GM19463 (cell line): ENCODE results near the gene TRIM33.
"Not testable (repeated sequence)": the region's sequence is repeated elsewhere in the genome, so short reads cannot be mapped to it uniquely, and the experiment has no call there.

ENCODE experiments used
- ATAC-seq: cut with Tn5 transposase; IDR thresholded peaks from one replicate; pipeline ENCODE4 v1.9.1; 2021; ENCODE audit warnings: mild to moderate bottlenecking, moderate library complexity; ENCODE audit not compliant: unreplicated experiment

Gene TRIM33

DNA sequence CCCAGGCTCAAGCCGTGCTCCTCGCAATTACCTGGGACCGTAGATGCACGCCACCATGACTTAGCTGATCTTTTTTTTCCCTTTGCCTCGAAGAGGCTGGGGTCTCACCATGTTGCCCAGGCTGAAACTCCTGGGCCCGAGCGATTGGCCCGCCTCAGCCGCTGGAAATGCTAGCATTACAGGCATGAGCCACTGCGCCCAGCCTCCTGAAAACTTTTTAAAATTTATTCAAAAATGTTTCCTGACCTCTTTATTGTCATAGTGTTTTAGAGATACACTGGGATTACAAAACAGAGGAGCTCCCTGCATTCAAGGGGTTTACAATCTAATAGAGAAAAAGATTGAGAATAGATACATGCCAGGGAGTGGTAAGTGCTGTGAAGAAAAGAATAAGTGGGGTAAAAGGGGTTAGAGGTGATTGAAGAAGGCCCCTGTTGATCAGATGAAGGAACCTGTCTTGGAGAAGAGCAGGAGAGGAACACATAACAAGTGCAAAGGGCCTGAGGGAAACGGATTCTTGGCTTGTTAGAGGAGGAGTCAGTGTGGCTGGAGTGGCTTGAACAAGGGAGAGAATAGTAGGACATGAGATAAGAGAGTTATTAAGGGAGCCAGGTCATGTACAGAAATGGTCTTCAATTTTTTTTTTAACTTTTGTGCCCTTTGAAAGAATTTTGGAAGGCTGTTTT is 1.7 kb upstream of the TRIM33 start:
- no peak for ATAC-seq

DNA sequence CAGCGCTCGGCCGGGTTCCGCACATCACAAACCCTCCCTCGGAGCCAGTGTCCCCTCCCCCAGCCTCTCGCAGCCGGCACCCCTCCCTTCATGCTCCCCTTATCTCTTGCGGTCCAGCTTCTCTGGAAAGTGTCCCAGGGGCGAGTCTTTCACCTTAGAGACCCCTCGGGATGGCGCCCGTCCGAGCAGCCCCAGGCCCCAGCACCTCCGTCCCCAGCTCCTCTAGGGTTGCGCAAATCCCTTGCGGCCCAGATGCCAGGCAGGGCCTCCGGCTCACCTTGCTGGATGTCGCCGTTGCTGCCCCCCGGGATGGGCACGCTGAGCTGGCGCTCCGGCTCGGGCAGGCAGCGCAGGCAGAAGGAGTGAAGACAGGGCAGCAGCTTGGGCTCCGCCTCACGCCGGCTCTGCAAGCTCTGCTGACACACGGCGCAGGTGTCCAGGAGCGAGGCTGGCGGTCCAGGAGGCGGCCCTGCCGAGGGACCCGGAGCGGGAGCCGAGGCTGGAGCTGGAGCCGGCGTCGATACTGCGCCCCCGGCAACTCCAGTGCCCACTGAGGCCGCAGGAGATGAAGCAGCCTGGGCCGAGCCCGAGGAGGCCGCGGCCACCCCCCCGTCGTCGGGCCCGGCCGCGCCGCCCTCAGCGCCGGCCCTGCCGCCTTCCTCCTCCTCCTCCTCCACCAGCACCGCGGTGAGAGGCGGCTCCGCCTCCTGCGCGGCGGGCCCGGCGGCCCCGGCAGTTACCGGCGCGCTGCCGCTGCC is 550 bp downstream of the TRIM33 start:
- peak; percentile 52 for ATAC-seq

DNA sequence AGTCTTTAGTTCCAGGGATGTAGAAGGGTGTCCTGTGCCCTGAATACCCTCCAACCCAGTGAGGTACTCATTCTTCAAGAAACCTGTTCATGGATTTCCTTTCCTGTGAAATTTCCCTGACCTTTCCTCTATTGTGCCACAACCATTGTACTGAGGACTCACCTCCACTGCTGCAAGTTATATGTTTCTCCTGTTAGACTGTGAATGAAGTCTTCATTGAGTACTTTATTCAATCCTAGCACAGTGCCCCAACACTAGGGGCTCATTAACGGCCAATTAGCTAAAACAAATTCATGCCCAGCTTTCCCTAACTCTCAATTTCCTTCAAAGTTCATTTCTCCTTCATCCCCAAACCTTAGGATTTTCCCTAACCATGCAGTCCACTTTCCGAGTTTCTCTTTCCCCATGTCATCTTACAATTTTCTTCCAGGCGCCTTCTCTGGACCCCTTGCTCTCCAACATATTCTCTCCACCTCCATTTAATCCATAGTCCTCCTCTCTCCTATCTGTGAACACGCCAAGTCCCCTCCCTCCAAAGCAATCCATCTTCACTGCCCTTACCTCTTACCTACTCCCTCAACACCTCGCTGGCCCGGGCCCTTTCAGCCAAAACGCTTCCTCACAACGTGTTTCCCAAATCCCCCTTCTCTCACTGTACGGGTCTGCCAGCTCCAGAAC is 1.3 kb downstream of the TRIM33 start:
- ATAC-seq: no peak

DNA sequence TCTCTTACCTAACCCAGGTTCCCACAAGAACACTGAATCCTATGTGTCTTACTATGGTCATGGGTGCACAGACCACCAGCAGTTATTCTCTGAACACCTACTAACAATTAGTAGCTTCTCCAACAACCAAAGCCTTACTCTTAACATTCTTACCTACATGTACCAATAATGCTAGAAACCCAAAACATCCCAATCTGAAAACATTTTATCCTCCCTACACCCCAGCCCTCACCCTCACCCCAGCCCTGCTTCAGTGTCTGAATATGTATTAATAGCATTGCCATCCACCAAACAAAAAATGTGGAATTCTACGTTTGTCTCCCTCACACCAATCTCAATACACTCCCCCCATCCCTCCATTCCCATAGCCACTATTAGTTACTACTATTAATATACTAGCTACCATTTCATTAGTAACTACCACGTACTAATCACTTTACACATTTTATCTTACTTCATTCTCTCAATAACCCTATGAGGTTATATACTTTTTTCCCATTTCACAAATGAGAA is 2.6 kb downstream of the TRIM33 start:
- ATAC-seq: no peak

DNA sequence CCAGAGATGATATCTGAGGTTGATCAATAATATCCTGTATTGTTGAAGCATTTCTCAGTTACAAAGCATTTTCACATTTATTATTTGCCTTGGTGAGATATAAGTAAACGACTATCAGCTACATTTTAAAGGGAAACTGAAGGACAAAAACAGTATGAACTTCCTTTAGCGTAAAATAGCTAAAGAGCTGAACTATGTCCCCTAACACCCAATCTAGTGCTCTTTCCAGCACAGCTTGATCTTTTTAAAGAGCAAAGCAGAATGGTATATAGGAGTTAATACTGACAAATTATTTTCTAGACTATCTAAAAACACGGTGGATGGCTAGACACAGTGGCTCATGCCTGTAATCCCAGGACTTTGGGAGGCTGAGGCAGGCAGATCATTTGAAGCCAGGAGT is 3.5 kb downstream of the TRIM33 start:
- no peak for ATAC-seq

DNA sequence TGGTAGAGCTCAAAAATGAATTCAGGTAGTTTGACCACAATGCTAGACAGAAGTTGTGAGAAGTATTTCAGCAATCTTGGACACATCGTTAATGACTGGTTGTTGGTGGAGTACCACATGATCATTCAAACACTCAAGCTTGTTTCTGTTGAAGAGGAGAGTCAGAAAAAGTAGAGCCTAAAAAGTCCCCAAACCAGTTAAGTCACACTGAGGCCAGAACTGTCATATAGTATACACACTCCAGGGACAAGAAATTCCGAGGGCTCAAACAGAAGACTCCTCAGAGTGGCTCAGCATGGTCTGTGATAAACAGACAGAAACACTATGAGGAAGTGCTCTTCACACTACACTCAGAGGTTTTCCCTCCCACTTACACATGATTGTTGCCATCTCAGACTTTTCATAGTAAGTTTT is 5.8 kb downstream of the TRIM33 start:
- ATAC-seq: no peak

DNA sequence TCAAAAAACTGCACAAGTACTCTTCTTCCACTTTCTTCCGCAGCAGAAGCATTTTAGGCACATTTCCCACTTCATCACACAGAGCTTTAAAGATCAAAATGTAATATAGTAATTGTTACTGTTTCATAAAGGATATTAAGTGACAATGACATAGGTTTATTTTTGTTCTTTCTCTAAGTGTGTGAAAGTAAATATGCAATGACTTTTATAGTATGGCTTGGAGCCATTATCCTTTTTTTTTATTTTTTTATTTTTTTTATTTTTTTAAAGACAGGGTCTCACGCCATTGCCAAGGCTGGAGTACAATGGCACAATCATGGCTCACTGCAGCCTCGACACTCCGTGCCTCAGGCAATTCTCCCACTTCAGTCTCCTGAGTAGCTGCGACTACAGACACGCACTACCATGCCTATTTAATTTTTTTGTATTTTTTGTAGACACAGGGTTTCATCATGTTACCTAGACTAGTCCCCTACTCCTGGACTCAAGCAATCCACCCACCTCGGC is 7.0 kb downstream of the TRIM33 start:
- ATAC-seq: no peak

DNA sequence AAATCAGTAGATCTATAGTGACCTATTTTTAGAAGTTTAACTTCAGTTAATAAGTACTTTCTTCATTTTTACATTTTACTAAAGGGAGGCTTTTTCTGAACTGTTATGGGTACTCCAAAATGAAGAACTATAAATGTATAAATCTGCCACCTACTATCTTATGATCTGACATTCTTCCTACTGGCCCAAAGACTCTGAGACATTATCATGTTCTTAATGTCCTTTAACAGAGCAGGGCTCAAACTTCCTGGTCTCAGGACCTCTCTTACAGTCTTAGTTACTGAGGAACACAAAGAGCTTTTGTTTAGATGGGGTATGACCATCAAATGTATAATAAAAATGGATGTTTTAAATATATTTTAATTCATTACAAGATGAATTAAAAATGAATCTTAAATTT is 8.9 kb downstream of the TRIM33 start:
- no peak for ATAC-seq

DNA sequence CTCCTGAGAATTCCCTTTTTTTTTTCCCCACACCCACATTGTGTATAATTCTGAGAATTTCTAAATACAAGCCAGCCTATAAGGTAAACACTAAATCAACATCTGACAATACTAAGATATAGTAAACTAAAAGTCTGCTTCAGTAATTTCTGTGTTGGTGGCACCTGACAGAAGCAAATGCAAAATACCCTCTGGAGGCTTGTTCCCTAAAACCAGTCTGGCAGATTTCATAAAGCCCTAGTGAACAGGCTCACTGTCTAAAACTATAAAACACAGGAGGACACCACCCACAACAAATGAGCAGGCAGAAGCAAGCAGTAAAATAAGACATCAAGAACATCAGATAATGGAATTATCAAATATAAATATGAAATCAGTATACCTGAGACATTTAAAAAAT is 11.5 kb downstream of the TRIM33 start:
- no peak for ATAC-seq

DNA sequence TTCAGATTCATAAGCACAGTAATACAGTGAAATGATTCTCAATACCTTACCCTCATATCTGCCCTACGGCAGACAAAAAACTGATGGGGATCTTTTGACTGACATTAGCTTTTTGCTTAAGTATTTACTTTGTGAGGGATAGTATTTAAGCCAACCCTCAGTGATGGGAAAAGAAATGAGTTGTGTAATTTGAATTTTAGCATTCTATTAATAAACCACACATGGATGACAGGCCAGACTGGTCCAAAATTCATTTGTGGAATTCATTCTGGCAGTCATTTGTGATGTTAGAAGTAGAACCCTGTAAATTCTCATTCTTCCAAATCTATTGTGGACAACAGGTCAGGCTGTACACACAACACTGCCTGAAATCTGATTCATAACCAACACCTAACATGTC is 14.9 kb downstream of the TRIM33 start:
- ATAC-seq: no peak

DNA sequence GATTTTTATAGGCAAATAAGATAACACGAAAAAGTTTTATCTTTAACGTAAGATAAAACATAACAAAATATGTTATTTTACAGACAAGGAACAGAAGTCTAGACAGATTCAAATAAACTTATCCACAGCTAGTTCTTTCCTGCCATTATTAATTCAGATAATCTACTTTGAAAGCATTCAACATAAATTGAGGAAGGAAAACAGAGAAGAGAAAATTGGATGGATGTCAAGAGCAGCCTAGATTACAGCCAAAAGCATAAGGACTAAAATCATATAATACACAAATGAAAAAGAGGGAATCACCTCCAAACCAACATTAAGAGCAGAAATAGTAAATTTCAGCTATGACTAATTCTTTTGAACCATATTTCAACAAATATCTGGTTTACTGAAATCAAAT is 15.5 kb downstream of the TRIM33 start:
- no peak for ATAC-seq

DNA sequence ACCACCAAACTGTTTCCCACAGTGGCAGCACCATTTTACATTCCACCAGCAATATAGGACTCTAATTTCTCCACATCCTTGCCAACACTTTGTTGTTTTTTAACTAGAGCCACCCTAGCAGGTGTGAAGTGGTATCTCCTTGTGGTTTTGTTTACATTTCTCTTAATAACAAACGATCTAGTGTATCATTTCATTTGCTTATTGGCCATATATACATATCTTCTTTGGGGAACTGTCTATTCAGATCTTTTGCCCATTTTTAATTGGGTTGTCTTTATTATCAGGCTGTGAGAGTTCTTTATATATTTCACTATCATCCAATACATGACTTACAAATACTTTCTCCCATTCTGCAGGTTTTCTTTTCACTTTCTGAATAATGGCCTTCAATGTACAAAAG is 18.0 kb downstream of the TRIM33 start:
- no peak for ATAC-seq

DNA sequence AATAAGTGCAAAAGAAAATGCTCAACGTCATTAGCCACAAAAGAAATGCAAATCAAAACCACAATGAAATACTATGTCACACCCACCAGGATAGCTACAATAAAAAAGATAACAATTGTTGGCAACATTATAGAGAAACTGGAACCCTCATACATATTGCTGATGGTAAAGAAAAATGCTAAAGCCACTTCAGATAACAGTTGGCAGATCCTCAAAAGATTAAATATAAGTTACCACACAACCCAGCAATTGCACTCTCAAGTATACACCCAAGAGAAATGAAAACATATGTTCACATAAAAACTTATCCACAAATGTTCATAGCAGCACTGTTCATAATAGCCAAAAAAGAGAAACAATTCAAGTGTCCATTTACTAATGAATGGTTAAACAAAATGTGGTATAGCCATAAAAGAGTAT is 20.7 kb downstream of the TRIM33 start:
- ATAC-seq: no peak

DNA sequence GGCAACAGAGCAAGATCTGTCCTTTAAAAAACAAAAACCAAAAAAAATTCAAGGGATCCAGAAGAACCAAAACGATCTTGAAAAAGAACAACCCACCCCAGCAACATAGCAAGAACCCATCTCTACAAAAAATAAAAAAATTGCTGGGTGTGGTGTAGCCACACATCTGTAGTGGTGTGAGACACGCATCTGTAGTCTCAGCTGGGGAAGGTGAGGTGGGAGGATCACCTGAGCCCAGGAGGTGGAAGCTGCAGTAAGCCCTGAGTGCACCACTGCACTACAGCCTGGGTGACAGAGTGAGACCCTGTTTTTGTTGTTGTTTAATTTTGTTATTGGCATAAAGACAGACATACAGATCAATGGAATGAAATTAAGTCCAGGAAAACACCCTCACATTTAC is 22.3 kb downstream of the TRIM33 start:
- ATAC-seq: no peak

DNA sequence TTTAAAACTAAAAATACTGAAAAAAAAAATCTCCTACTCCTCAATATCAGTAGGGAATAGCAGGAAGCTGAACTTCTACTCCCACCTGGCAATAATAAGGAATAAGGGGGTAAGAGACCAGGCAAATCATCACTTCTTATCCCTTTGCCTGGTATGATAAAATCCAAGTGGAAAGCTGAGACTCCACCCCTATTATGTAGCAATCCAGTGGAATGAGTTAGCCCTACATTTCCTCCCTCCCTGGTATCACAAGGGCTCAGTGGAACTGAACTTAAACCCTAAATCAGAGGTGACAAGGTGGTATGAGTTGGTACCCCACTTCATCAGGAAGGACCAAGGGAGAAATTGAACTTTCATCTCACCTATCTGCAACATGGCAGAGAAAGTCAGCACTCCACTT is 25.7 kb downstream of the TRIM33 start:
- no peak for ATAC-seq

DNA sequence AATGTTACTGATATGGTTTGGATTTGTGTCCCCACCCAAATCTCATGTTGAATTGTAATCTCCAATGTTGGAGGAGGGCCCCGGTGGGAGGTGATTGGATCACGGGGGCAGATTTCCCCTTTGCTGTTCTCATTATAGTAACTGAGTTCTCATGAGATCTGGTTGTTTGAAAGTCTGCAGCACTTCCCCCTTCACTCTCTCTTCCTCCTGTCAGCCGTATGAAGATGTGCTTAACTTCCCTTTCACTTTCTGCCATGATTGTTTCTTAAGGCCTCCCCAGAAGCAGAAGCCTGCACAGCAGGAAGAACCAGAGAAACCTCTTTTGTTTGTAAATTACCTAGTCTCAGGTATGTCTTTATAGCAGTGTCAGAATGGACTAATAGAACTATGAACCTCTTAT is 28.4 kb downstream of the TRIM33 start:
- peak; percentile 62 for ATAC-seq

DNA sequence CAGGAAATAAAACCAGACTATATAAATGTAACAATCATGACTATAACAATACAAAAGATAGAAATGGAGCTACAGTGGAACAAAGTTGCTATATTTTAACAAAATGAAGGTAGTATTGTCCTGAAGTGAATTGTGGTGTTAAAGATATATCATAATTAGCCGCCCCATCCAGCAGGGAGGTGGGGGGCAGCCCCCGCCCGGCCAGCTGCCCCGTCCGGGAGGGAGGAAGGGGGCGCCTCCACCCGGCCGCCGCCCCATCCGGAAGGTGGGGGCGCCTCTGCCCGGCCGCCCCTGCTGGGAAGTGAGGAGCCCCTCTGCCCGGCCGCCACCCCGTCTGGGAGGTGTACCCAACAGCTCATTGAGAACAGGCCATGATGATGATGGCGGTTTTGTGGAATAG is 31.4 kb downstream of the TRIM33 start:
- not testable (repeated sequence) for ATAC-seq

DNA sequence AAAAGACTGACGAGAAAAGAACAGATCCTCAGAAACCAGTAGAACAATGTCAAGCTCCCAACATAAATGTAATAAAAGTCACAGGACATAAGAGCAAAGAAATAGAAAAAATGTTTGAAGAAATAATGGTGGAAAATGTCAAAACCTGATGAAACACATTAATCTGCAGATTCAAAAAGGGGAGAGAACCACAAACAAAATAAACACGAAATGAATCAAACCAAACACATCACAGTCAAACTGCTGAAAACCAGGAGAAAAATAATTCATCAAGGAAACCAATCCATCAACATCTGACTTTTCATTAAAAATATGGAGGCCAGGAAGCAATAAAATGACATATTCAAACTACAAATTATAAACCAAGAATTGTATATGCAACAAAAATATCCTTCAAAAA is 31.9 kb downstream of the TRIM33 start:
- no peak for ATAC-seq

DNA sequence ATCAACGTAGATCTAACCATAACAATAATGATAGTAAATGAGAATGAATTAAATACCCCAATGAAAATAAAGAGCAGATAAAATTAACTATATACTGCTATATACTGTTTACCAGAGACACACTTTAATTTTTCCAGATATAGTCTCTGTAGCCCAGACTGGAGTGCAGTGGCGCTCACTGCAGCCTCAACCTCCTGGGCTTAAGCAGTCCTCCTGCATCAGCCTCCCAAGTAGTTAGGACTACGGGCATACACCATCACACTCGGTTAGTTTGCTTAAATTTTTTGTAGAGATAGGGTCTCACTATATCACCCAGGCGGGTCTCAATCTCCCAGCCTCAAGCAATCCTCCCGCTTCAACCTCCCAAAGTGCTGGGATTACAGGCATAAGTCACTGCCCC is 37.2 kb downstream of the TRIM33 start:
- ATAC-seq: no peak

DNA sequence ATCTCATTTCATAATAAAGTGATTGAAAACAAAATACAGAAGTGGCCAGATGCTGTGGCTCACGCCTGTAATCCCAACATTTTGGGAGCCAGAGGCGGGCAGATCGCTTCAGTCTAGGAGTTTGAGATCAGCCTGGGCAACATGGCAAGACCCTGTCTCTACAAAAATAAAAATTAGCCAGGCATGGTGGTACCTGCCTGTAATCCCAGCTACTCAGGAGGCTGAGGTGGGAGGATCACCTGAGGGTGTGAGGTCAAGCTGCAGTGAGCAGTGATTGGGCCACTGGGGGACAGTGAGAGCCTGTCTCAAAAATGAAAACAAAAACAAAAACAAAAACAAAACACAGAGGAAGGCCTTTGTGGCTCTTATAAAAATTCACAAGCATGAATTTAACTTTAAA is 38.6 kb downstream of the TRIM33 start:
- ATAC-seq: no peak

DNA sequence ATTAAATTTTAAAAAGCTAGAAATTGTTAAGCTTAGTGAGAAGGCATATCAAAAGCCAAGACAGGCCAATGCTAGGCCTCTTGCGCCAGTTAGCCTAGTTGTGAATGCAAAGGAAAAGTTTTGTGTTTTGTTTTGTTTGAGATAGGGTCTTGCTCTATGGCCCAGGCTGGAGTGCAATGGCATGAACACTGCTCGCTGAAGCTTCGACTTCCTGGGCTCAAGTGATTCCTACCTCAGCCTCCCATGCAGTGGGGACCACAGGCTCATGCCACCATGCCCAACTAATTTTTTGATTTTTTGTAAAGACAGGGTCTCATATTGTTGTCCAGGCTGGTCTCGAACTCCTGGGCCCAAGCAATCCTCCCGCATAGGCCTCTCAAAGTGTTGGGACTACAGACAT is 40.3 kb downstream of the TRIM33 start:
- ATAC-seq: no peak
